Astrocyte of the cerebellum (primary cell): Measurements from ENCODE around the gene FAM76A.

ENCODE experiments used
- DNase-seq: peaks from one replicate; pipeline ENCODE4 v3.0.0-alpha.2; 2011; ENCODE audit warnings: low read depth
- H3K4me3 ChIP-seq: 2 replicates; pipeline ENCODE4 v1.5.1; 2011; ENCODE audit warnings: mild to moderate bottlenecking, low read depth, low read length, moderate library complexity
- CTCF ChIP-seq: IDR thresholded peaks from 2 replicates; pipeline ENCODE4 v1.5.1; 2012; ENCODE audit warnings: low read length, low read depth, moderate library complexity, mild to moderate bottlenecking; ENCODE audit errors: missing control alignments
- in situ Hi-C: cut with HindIII; loops from 2 replicates; pipeline ENCODE4 v1.10.0; 2017; ENCODE audit warnings: low sequenced_read_pairs

Gene FAM76A

GRCh38 chr1:27752360-27752759 is 26.6 kb downstream of the FAM76A start:
- DNase-seq, result no peak
- TF ChIP-seq CTCF, result no peak
- H3K4me3 ChIP-seq, result no peak overlapping the region
- in situ Hi-C loops, result no loop called here

- in situ Hi-C loops, result no loop called here
- DNase-seq, result no peak
- H3K4me3 ChIP-seq, result no peak overlapping the region
- TF ChIP-seq CTCF, result no peak
These were observed 29.5 kb downstream of the FAM76A start for GRCh38 chr1:27755286-27755685.

GRCh38 chr1:27755865-27756264 is 30.1 kb downstream of the FAM76A start:
- DNase-seq, result no peak
- in situ Hi-C loops, result no loop called here
- no peak for TF ChIP-seq CTCF
- no peak overlapping the region for H3K4me3 ChIP-seq

GRCh38 chr1:27759236-27759635 is 33.5 kb downstream of the FAM76A start:
- DNase-seq, result no peak
- TF ChIP-seq CTCF, result no peak
- in situ Hi-C loops, result no loop called here
- H3K4me3 ChIP-seq, result no peak overlapping the region

- H3K4me3 ChIP-seq, result no peak overlapping the region
- no peak for DNase-seq
- no peak for TF ChIP-seq CTCF
- in situ Hi-C loops, result no loop called here
These were observed 34.7 kb downstream of the FAM76A start for GRCh38 chr1:27760426-27760825.

- in situ Hi-C loops, result no loop called here
- TF ChIP-seq CTCF, result no peak
- no peak overlapping the region for H3K4me3 ChIP-seq
- DNase-seq, result no peak
These were observed 36.3 kb downstream of the FAM76A start for GRCh38 chr1:27762033-27762432.

- H3K4me3 ChIP-seq, result no peak overlapping the region
- DNase-seq, result no peak
- no peak for TF ChIP-seq CTCF
- in situ Hi-C loops, result no loop called here
These were observed 37.6 kb downstream of the FAM76A start for GRCh38 chr1:27763358-27763757.
